LHCN-M2 (cell line): ENCODE data around the gene REXO4. TPM values are rescaled to one million over a fixed set of nuclear protein-coding genes. Genes with fewer than 3 reads are reported as not detected.

ENCODE experiments used
- DNase-seq: peaks from one replicate; pipeline ENCODE4 v3.0.0-alpha.2; 2012; ENCODE audit warnings: low read depth
- total RNA-seq: library from RNA; depleted of rRNA; stranded (reverse); fragments of >200 nt; gene quantifications from 2 replicates; pipeline ENCODE4 v1.2.3, GENCODE V29; 2014

REXO4 gene
- total RNA-seq, 1 experiment from 2014 or later: 21.0 TPM

DNA sequence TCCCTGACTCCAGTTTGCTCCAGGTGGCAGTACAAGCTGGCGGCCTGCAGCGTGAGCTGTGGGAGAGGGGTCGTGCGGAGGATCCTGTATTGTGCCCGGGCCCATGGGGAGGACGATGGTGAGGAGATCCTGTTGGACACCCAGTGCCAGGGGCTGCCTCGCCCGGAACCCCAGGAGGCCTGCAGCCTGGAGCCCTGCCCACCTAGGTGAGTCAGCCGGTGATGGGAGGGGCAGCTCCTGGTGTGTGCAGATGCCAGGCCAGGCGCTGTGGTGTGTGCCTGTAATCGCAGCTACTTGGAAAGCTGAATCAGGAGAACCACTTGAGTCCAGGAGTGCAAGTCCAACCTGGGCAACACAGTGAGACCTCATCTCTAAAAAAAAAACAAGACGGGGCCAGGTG is 31.9 kb upstream of the REXO4 start:
- DNase-seq: no peak

DNA sequence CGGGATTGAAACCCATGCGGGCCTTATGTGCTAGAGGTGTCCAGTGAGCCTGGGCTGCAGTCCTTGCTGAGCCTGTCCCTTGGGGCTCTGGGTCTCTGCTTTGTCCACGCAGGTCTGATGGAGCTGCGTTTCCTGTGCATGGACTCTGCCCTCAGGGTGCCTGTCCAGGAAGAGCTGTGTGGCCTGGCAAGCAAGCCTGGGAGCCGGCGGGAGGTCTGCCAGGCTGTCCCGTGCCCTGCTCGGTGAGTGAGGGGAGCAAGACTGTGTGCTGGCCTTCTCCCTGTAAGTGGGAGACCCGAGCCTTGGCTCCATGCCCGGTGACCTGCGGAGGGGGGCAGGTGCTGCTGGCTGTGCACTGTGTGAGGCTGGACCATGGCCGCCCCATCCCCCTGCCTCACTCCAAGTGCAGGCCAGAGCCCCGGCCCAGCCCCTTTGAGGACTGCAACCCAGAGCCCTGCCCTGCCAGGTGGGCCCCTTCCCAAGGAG is 30.7 kb upstream of the REXO4 start:
- DNase-seq: no peak

DNA sequence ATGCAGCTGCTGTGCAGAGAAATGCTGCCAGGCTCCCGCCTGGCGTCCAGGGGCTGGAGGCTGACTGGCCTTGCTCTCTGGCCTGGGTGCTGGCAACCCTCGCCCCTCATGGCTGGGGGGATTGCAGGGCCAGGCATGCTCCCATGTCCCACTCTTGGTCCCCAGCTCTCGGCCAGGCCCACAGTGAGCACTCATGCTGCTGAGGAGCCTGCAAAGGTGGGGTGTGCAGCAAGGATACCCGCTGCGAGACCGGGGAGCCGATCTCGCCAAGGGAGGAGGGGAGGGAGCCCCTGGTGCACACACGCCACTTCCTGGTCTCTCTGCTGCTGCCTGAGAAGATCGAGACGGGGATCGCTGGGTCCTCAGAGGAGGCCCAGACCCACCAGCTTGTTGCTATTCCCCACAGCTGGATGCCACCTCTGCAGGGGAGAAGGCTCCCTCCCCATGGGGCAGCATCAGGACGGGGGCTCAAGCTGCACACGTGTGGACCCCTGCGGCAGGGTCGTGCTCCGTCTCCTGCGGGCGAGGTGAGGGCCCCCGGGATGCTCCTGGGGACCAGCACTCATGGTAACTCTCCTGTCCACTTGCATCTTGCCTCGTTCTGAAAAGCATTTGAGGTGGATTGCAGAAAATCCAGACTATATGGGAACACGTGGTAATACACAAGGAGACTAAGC is 27.6 kb upstream of the REXO4 start:
- DNase-seq: no peak

DNA sequence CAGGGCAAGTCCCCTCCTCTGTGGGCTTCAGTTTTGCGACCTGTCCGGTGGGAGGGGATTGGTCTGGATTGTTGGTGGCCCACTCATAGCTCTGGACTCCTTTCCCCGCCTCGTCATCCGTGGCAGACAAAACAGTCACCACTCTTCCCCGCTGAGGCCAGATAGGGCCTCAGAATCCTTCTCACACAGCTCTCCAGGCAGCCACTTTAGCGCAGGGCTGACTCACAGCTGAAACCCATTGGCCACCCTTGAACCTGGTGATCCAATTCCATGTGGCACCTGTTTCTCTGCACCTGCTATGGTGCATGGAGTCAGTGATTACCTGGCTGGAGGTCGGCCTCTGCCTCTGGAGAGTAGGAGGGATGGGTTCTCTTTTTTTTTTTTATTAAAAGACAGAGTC is 26.2 kb upstream of the REXO4 start:
- no peak for DNase-seq

DNA sequence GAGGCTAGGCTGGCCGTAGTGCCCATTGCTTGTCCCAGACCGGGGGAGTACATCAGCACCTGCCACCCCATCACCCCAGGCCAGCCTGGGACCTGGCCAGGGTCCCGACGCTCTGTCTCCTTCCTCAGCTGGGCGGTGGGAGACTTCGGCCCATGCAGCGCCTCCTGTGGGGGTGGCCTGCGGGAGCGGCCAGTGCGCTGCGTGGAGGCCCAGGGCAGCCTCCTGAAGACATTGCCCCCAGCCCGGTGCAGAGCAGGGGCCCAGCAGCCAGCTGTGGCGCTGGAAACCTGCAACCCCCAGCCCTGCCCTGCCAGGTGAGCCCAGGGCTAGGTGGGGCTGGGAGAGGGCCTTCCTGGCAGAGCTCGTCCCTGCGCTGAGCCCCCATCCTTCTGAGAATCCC is 25.4 kb upstream of the REXO4 start:
- DNase-seq: no peak

DNA sequence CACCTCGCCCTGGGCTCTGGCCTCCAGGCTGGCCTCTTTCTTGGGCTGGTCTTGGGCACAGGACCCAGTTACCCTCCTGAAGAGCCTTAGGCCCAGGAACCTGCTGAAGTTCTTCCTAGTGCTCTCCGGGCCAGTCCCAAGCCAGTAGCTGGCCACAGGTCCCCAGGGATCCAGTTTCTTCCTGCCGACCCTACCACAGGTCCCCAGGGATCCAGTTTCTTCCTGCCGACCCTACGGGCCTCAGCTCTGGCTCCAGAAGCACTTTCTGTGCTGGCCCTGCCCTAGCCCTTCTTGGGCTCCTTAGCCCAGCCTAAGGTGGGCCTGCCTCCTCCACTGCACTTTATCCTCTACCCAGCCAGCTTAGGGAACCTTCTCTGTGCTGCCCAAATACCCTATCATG is 23.8 kb upstream of the REXO4 start:
- DNase-seq: no peak

DNA sequence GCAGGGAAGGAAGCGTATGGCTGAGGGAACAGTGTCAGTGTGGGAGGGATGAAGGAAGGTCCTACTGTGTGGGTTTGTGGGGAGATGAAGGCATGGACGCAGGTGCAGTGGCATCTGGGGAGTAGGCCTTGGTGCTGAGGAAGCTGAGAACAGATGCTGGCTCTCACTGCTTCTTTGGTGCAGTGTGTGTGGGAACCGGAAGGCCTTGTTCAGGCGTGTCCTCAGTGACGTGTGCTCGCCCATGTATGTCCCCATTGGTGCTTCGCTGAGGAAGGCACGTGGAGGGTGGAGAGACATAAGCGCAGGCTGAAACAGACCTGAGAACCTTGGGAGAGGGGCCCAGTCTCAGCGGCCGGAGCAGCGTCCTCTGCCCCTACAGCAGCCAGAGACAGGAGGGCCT is 23.1 kb upstream of the REXO4 start:
- no peak for DNase-seq

DNA sequence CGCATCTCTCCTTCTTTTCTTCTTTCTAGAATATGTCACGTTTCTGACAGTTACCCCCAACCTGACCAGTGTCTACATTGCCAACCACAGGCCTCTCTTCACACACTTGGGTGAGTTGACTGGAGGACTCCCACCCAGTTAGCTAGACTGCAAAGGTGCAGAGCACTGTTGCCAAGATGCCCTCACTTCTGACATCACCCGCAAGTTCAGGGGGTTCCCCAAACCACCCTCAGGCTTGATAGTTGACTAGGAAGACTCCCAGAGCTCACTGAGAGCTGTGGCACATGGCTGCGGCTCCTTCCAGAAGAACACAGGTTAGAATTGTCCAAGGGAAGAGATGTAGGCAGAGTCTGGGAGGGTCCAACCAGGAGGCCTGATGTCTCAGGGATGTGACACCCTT is 21.5 kb upstream of the REXO4 start:
- no peak for DNase-seq

DNA sequence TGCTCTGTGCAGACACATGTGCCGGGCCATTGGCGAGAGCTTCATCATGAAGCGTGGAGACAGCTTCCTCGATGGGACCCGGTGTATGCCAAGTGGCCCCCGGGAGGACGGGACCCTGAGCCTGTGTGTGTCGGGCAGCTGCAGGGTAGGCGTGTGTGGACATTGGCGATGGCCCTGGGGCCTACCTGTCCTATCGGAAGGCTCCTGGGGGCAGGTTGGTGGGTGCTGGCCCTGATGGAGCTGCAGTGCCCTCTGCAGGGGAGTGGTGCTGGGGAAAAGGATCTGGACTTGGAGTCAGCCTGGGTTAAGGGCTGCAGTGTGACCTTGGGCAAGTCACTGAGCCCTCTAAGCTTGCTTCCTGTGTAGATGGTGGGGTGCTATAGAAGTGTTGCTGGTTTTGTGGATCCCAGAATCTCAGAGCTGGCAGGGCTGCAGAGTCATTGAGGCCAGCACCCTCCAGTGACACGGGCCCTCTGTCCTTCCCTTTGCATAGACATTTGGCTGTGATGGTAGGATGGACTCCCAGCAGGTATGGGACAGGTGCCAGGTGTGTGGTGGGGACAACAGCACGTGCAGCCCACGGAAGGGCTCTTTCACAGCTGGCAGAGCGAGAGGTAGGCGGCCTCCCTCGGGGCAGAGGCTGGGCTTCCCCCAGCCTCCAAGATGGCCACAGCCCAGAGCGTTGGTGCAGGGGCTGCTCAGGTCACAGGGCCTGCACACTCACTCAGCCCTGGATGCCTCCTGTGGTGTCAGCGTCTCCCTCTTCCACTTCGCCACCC is 20.1 kb upstream of the REXO4 start:
- no peak for DNase-seq

DNA sequence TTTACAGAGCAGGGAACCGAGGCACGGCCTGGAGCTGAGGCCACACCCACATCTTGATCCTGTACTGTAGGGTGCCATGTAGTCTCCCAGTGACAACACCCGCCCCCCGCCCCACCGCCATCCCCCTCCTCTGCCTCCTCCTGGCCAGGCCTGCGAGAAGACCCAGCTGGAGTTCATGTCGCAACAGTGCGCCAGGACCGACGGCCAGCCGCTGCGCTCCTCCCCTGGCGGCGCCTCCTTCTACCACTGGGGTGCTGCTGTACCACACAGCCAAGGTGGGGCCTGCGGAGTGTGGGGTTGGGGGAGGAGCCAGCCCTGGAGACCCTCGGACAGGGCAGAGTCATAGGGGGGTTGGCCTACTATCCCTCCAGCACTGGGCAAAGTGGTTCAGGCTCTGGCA is 18.9 kb upstream of the REXO4 start:
- DNase-seq: no peak

DNA sequence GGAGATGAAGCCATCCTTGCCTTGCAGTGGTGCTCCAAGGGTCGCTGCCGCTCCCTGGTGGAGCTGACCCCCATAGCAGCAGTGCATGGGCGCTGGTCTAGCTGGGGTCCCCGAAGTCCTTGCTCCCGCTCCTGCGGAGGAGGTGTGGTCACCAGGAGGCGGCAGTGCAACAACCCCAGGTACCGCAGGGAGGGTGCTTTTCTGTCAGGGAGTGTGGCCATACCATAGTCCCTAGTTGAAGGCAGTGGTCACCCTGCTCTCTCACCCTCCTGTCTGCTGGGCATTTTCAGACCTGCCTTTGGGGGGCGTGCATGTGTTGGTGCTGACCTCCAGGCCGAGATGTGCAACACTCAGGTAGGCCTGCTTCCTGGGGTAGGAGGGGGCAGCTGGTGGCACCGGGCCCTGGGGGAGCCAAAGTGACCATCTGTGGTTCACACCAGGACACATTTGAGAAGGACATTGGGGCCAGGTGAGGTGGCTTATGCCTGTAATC is 15.6 kb upstream of the REXO4 start:
- DNase-seq: no peak

DNA sequence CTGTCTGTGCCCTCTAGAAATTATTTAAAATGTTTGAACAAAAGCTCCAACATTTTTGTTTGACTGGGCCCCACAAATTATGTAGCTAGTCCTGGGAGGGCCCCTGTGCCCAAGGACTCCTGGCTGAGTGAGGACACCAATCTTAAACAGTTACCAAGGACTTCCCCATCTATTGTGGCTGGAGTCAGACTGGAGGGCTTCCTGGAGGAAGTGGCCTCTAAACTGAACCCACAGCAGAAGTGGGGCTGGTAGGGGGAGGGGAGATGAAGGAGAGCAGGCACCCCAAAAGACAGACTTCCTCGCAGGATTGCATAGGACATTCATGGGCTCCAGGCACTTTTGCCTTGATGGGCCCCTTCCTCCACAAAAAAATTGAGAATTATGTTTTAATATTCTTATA is 12.4 kb upstream of the REXO4 start:
- no peak for DNase-seq

DNA sequence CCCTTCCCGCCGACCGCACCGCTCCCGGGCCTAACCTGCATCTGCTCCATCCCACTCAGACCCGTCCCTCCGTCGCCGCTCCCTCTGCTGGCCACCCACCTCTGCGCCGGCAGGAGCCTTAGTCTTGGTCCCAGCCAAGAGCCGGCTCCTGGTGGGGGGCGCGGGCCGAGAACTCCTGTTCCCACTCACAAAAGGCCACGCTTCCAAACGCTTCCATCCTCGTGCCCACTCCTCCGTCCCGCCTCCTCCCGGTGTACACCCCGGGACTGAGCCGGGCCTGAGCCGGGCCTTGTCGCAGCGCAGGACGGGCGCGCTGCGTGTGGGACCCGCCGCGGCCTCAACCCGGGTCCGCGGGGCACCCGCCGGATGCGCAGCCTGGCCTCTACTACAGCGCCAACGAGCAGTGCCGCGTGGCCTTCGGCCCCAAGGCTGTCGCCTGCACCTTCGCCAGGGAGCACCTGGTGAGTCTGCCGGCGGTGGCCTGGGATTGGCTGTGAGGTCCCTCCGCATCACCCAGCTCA is 11.9 kb upstream of the REXO4 start:
- no peak for DNase-seq

DNA sequence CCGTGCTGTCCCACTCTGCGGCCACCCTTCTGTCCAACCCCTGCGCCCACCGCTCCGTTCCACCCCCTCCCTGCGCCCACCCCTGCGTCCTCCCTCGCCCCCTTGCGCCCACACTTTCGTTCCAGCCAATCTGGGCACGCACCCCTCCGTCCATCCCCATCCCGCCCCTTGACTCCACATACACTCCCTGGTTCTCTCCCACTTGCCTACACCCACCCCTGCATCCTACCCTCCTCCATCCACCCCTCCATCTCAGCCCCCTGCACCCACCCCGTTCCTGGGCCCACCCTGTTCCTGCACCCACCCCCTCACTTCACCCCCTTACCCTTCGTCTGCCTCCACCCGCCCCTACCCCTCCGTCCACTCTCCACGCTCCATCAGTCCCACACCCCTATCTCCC is 11.4 kb upstream of the REXO4 start:
- no peak for DNase-seq

DNA sequence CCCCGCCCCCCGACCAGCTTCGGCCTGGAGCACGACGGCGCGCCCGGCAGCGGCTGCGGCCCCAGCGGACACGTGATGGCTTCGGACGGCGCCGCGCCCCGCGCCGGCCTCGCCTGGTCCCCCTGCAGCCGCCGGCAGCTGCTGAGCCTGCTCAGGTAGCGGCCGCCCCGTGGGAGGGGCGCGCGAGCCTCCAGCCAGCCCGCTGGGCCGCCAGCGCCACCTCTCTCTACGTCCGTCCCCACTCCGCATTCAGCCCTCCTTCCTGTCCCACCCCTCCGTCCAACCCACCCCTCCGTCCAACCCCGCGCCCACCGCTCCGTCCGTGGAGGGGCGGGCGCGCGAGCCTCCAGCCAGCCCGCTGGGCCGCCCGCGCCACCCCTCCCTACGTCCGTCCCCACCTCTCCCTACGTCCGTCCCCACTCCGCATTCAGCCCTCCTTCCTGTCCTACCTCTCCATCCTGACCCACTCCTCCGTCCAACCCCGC is 10.8 kb upstream of the REXO4 start:
- no peak for DNase-seq

DNA sequence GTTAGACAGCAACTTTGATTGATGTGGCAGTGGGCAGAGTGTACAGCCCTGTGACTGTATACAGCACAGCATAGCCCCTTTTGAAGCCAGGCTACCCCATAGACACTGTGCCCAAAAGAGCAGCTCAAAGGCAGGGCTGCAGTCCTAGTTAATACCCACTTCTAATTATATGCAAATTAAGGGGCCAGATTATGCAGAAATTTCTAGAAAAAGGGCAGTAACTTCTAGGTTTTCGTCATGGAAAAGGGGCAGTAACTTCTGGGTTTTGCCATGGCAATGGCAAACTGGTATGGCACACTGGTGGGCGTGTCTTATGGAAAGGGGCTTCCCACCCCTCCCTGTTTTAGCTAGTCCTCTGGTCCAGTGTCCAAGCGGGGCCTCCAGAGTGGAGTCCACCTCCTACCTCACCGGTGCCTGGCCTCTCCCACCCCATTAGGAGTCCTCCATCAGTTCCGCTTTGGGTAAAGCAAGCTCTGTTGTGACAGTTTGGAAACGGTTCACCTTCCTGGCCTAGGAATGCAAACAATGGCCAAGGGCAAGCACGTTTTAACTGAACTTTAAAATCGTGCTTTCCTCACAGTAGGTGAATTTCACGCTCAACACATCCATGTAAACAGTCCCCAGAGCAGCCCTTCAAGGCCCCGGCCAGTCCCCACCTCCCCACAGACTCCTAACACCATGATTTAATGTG is 10.0 kb upstream of the REXO4 start:
- no peak for DNase-seq

DNA sequence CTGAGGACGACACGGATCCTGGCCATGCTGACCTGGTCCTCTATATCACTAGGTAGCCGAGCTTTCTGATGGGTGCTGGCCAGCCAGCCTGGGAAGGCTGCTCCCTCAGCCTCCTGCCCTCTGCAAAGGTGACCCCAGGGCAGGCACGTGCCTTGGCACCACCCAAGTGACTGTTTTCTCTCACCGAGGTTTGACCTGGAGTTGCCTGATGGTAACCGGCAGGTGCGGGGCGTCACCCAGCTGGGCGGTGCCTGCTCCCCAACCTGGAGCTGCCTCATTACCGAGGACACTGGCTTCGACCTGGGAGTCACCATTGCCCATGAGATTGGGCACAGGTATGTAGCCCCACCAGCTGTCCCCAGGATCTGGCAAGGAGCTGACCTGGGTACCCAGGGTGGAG is 8.2 kb upstream of the REXO4 start:
- no peak for DNase-seq

DNA sequence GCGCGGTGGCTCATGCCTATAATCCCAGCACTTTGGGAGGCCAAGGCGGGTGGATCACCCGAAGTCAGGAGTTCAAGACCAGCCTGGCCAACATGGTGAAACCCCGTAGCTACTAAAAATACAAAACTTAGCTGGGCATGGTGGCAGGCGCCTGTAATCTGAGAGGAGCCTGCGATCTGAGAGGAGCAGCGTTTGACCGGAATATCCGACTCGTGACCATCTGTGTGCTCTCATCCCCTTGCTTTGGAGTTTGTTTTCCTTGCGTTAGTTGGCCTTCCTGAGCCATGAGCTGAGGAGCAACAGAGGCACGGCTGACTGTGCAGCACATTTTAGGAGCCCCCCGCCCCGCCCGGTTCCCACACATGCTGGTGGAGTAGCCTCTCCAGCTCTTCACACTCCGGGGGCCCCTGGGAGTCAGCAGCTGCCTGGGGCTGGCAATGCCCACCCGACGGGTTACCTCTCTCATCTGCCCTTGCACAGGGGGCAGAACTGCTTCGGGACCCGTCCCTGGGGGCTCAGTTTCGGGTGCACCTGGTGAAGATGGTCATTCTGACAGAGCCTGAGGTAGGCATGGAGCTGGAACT is 7.3 kb upstream of the REXO4 start:
- no peak for DNase-seq

DNA sequence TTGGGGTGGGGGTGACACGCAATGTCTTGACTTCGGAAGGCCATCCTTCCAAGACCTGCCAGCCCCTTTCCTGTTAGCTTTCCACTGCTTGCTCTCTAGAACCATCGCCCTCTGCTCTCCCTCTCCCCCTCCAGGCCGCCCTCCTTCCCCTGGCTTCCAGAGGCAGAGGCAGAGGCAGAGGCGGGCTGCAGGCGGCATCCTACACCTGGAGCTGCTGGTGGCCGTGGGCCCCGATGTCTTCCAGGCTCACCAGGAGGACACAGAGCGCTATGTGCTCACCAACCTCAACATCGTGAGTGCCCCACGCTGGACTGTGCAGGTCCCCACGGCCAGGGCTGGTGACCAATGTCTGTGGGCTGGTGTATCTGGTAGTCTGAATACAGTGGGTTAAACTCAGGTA is 6.4 kb upstream of the REXO4 start:
- DNase-seq: no peak

DNA sequence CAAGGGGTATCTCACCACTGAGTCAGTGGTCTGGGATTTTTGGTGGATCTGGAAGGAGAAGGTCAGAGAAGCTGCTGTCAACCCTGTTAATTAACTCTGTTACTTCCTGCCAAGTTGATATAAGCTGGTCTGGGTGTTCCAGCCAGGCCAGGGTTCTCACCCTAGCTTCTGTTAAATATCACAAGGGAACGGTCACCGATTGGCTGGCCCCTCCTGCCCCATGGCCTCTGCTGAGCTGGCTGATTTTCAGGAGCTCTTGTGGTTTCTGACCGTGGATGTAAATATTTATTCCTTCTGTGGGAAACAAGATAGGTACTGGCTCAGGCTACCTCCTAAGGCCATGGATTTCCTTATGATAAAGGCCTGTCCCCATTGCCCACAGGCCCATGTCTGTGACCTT is 5.4 kb upstream of the REXO4 start:
- DNase-seq: no peak

DNA sequence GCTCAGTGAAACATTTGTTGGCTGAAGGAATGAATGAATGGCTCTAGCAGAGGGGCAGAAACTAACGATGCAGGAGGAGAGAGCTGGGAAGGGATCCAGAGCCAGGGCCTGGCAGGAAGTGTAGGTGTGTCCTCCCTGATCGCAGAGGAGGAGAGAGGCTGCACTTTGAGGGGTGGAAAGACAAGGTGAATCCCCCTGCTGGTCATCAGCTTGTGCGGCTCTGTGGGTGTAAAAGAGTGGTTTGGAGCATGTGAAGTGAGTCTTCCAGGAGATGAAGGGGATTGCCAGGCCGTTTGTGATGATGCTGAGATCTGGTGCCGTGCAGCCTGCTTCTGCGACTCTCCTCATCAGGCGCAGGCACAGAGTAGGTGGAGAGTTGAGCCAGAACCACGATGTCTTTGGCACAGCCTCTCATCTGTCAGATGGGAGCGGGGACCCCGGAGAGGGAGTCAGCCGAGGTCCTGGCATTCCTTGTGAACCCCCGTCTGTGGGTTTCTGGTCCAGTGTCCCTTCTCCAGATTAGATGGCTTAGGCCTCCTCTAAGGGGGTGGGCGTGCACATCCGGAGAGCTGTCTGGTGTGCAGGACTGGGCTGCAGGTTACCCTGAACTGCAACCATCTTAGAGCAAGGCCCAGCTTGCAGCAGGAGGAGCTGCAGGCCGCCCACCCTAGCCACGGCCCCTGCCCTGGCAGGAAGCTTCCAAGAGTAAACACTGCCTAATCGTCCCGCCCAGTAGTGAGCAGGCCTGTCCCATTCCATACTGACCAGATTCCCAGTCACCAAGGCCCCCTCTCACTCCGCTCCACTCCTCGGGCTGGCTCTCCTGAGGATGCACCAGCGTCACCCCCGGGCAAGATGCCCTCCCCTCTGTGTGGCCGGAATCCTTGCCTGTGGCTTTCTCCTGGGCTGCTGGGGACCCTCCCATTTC is 4.1 kb upstream of the REXO4 start, which contains the start of gene ADAMTS13:
TSS of gene ADAMTS13 (plus strand) at position 753 of the 928 bp plus-strand sequence. CDS start at position 830, 77 bp downstream.
- DNase-seq: no peak
